Prostate gland (tissue), 2 donors: ENCODE measurements around the gene COLEC11.

Experiments used
- POLR2A ChIP-seq: fragments of 450-650 bp; IDR thresholded peaks from one replicate; pipeline ENCODE4 v1.6.1; 2016; ENCODE audit warnings: antibody characterized with exemption, mild to moderate bottlenecking
- POLR2AphosphoS5 ChIP-seq: sonication (generic); formaldehyde crosslinking; IDR thresholded peaks from one replicate; pipeline ENCODE4 v1.6.1; 2017; ENCODE audit warnings: antibody characterized with exemption
- TF ChIP-seq, protein P1 (sequence below), 4 experiments: fragments of 200-600 bp in 2 of 4; fragments of 450-650 bp in 2 of 4; sonication (generic) in 2 of 4; IDR thresholded peaks; 1 replicate in 3 of 4; 2 replicates in 1 of 4; pipeline ENCODE4 v1.5.1; 2016 to 2019; ENCODE audit warnings: antibody characterized with exemption in 4 of 4, mild to moderate bottlenecking in 2 of 4, moderate library complexity in 2 of 4

DNA sequence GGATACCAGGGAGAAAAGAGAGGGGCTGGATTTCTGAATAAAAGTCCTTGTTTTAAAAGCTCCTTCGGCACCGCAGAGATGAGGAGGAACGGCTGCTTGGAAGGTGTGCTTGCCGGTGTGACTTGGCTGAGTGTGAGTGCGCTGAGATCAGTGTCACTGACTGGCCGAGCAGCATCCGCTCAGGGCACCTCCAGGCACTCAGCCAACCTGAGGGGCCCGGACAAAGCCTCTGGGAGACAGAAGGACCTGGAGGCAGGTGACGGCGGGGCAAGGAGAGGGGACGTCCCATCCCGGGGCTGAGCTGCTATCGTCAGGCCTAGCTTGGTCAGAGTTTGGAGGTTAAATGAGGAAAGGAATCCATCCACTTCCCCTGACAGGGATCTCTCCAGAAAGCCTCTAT lies 46.3 kb downstream of the COLEC11 start:
- TF ChIP-seq, protein P1, sequence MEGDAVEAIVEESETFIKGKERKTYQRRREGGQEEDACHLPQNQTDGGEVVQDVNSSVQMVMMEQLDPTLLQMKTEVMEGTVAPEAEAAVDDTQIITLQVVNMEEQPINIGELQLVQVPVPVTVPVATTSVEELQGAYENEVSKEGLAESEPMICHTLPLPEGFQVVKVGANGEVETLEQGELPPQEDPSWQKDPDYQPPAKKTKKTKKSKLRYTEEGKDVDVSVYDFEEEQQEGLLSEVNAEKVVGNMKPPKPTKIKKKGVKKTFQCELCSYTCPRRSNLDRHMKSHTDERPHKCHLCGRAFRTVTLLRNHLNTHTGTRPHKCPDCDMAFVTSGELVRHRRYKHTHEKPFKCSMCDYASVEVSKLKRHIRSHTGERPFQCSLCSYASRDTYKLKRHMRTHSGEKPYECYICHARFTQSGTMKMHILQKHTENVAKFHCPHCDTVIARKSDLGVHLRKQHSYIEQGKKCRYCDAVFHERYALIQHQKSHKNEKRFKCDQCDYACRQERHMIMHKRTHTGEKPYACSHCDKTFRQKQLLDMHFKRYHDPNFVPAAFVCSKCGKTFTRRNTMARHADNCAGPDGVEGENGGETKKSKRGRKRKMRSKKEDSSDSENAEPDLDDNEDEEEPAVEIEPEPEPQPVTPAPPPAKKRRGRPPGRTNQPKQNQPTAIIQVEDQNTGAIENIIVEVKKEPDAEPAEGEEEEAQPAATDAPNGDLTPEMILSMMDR (IDR thresholded peaks at IDR 0.05), result no peak
- TF ChIP-seq POLR2AphosphoS5 (no peak), POLR2A (no peak)
